Medulla oblongata (tissue), 1 donor: ENCODE results near the gene CYTIP.
"Not testable (repeated sequence)": the region's sequence is repeated elsewhere in the genome, so short reads cannot be mapped to it uniquely, and the experiment has no call there.

Experiments used
- DNase-seq: peaks from one replicate; pipeline ENCODE4 v3.0.0-alpha.2; 2015; ENCODE audit errors: extremely low spot score

CYTIP gene

DNA sequence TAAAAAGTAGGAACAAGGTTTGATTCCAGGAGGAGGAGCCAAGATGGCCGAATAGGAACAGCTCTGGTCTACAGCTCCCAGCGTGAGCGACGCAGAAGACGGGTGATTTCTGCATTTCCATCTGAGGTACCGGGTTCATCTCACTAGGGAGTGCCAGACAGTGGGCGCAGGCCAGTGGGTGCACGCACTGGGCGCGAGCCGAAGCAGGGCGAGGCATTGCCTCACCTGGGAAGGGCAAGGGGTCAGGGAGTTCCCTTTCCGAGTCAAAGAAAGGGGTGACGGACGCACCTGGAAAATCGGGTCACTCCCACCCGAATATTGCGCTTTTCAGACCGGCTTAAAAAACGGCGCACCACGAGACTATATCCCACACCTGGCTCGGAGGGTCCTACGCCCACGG, 75.4 kb downstream of the CYTIP start:
- not testable (repeated sequence) for DNase-seq

DNA sequence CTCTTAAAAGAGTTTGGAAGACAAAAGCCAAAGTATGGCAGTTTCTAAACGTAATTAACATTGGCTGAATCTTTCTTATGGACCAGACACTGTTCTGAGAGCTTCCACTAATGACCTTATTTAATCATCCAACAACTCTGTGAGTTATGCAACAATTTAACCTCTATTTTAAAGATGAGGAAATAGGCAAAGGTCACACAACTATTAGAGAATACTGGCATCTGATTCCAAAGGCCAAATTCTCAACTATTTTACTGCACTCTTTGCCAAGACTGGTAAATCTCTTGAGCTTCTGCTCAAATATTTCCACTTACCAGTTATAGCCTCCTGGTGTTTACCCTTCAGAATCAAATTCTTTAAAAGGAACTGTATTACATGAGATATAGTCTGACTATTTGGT, 76.2 kb downstream of the CYTIP start:
- DNase-seq: no peak
